GM19025 (cell line): ENCODE measurements around the gene FMNL3.

Experiments used
- ATAC-seq: cut with Tn5 transposase; IDR thresholded peaks from one replicate; pipeline ENCODE4 v1.9.1; 2021; ENCODE audit warnings: mild to moderate bottlenecking, low read depth, moderate library complexity; ENCODE audit not compliant: unreplicated experiment

The FMNL3 gene

DNA sequence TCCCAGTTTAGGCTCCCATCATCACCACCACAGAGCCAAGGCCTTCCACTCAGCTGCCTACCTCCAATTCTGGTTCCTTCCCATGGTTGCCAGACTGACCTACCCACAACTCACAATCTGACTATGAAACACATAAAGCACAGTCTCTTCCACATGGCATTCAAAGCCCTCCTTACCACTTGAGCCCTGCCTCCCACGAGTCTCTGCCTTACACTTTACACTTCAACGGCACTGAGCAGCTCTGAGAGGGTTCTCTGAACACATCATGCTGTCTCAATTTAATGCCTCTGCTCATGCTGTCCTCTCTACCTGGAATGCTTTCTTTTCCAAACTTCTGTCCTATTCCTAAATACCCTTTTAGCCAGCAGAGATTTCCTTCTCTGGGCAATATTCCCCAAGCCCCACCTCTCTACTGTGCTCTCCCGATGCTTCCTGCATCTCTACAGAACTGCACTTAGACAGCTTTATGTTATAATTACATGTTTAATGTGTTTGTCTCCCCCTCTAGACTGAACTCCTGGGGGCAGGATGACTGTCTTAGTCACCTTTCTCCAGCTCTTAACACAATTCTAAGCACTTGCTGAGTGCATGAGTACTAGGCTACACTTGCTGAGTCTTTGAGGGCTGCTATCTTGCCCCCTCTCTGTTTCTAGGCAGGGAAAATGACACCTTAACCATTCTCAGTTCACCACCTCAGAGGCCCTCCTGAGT, 23.5 kb downstream of the FMNL3 start:
- no peak for ATAC-seq

DNA sequence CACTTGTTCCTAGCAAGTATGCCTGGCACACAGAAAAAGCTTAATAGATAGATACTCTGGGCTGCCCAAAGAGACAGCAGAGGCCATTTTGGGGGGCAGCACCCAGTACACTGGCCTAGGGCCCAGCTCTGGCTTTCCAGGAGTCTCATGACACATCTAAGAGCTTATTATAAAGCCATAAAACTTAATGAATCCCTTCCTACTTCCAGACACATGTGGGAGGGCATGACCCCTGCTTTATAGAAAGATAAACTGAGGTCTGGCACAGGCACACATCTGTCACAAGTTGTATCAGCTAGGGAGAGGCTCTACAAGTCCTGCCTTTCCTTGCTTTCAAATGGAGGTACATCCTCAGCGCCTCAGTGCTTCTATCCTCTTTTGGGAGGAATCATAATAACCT, 27.1 kb downstream of the FMNL3 start:
- no peak for ATAC-seq

DNA sequence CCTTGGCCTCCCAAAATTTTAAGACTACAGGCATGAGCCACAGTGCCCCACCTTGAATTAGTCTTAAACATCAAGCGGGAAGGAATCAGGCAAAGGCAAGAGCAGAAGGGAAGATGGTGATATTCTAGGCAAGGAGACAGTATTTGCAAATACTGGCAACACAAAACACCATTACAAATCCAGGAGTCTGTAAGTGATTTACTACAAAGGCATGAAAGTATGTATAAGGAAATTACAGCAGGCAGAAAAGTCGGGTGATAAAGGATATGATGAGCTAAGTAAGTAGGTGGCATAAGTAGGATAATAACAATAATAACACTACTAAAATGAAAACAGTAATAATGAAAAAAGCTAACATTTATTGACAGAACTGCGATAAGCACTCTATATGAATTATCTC, 28.5 kb downstream of the FMNL3 start:
- no peak for ATAC-seq

DNA sequence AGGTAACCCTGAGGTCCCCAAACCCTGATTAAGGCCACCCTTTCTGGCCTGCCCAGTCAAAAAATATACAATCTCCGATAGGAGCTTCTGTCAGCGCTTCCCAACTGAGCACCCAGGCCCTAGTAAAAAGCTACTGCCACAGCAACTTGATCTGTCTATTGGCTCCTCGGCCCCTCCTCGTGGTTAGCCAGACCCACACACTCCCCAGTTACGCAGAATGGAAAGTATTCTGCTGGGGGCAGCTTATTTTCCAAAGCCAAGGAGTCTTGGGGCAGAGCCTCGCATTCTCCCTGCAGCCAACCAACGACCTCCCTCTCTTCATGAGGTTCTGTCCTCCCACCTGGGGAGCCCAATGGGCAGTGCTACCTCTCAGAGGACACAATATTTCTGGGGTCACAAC, 32.1 kb downstream of the FMNL3 start:
- no peak for ATAC-seq

DNA sequence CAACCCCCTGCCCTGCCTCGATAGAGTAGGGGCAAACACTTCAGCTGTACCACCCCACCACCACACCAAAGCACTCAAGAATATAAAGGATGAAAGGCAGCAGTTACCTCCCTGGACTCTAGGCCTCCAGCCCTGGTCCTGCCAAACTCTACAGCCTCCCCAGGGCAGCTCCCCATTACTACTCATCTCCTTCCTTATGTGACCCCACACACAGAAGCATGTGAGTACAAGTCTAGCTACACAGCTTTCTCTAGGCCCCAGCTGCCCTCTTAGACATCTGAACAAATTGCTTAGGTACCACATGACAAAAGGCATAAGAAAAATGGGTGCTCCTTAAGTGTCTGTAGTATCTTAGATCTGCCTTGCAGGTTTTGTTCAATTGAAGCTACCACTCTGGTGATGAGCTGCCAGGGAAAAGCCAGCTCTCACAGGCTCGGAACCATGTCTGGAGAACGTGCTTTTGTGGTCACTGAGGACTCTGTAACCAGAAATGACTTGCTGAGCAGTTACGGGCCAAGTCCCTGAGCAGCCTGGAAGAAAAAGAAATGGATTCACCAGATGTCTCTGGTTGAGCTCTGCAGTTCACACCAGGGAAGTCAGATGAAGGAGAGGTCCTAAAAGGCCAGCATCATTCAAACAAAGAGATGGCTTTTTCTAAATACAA, 32.8 kb downstream of the FMNL3 start:
- no peak for ATAC-seq

DNA sequence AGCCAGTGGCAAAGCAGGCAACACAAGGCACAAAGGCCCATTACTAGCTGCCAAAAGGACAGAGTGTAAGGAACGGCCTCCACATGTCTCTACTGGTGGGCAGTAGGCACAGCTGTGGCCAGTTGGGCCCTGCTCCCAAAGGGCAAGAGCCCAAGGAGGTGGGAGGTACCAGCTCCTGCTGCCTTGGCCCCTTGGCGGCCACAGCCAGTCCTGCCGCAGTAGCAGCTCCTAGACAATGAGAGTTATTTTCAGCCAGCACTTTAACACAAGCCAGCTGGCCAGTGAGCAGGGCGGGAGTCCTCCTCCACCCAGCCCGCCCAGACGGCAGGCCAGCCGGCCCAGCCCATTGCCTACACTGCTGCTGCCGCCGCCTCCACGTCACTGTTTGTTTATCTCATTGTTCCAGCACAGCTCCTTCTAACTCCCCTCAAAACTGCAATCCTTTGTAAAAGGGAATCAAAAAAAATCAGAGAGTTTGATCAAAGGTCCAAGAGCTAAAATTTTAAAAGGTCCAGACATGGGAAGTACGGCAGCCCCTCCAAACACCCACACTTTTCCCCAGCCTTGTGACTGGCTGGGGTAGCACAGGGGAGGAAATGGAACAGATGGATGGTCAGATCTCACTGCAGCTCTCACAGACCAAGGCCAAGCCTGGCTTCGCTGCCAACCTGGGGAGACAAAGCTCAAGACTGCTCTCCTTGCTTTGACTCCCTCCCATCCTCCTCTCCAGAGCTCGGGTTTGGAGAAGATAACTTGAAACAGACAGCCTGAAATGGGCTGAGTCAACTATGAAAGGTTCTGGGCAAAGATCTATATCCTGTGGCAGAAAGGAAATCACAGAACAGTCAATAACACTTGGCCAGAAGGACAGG, 33.5 kb downstream of the FMNL3 start:
- ATAC-seq = no peak

DNA sequence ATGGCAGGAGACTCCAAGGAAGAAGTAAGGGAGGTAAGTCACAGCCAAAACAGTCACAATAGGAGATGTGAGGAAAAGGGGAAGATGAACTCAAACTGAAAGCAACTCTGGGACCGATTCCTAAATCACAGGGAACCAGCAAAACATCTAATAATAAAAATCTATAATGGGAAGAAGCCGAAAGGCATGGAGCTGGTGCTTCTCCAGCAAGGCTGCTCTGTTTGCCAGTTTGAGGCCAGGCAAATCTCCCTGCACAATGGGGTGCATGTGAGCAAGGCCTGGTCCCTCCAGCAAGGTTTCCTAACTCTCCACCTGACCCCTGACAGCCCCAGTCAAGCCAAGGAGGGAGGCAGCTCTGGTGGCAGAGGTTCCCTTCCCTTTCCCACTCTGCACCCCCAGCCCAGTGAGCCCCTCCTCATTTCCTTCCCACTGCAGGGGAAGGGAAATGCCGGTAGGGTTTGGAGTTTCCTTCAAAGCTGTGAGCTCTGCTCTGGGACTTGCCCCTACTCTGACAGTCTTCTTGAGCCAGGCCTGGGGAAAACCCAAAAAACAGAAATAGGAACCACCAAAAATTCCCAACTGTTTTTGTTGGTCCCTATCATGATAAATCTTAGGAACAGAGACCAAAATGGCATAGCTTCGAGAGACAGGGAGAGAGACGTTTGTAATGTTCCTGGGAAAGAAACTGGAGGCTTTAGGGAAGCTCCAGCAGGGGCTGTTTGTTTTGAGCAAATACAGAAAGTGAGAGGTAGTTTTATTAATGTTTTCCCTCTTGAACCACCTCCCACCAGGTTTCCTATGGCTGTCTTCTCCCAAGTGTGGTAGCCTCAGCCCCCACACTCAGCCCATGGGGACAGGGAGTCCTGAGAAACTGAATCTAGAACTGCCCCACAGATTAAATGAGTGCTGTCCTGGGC, 34.6 kb downstream of the FMNL3 start:
- ATAC-seq = no peak

DNA sequence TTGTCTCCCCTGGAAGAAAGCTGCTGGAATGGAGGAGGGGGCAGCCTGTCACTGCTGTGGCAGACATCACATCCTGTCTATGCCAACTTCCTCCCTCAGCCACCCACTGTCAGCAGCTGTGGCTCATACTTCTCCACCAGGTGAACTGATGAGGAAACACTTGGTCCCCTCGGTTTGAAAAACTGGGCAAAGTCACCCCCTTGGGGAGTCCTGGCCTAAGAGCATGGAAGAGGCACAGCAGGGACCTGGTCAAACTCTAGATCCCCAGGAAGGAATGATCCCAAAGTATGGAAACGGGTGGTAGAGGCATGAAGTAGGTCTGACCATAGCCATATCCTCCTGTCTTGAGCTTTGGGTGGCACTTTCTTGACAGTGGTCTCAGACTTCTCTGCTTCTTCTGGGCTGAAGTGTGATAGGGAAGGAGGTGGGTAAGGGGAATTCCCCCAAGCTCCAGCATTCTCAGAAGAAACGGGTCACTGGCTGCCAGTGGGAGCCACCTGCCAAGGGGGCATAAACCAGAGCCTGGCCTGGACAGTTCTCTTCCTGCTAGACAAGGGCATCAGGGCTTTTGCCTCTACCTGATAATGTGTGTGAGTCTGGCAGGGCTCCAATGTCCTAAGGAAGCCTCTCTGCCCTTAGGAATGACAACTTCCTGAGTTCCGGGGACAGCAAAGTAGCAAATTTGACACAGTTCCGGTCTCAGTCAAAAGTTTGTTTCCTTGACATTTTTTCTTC, 36.0 kb downstream of the FMNL3 start:
- ATAC-seq = no peak

DNA sequence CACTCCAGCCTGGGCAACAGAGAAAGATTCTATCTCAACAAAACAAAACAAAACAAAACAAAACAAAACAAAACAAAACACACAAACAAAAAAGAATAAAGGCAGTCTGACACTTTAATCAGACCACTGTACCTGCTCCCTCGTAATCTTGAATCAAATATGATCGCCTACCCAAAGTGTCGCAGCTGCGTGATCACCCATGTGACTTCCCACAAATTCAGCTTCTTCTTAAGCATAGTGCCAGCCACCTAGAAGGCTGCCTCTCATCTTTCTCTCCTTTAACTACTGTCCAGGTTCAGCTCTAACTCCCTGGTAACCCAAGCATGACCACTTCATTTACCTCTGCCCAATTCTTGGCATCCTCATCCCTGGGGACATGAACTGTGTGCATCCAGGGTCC, 37.4 kb downstream of the FMNL3 start:
- ATAC-seq = no peak

DNA sequence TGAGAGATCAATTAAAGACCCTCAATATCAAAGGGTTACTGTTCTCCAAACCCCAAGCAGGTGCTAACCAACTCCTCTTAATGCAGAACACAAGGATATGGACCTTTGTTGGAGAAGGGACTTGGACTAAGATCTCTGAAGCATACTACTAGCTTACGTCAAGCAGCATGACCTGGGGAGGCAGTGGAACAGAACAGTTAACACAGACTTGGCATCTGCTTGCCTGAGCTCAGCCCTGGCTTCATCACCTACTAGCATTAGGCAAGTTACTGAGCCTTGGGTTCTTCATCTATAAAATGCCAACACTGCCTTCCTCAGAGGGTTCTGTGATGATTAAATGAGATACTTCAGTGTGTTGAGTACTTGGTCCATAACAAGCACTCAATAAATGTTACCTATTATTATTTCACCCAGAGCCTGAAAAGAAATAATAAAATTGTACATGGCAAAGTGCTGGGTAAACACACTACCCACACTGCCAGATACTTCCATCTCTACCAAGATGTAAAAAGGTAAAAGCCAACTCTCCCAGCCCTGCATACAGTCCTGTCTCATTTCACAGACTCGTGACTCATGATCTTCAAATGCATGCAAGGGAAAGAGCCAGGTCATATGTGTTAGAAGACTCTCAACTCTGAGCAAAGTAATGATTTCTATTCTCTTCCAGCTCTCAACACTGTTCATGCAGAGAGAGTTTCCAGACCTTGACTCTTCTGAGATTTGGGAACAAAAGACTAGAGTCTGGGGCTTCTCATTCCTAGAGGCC, 39.7 kb downstream of the FMNL3 start:
- ATAC-seq = no peak

DNA sequence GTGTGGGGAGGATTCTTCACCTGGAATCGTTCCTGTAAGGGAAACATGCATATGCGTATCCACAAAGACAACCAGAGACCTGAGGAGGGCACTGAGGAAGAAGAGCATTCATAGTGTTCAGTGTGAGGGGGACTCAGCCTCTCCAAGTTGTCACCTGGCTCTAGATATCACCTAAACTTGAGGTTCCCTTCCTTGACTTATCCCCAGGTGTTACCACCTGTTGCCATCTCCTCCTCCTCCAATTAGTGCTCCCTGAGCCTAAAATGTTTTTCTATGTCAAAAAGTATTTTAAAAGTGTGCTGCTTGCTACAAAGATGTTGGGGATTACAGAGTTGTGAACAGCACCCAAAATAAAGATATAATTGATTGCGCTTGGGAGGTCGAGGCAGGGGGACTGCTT, 41.0 kb downstream of the FMNL3 start:
- no peak for ATAC-seq

DNA sequence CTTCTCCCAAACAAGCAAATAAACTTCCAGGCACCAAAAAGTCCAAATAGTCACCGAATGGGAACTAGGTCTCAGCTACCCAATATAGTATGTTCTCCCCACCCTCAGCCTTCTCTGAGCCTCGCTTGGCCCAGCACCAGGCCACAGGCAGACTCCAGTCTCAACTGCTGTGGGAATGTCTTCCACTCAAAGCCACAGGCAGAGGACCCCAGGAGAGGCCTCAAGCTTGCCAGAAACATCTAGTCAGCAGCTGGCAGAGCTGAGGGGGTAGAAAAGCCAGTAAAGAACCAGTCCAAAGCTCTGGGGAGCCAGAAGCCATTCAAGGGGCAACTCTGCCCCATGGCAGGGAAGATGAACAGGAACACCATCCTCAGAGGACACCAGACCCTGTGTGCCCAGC, 41.8 kb downstream of the FMNL3 start:
- no peak for ATAC-seq

DNA sequence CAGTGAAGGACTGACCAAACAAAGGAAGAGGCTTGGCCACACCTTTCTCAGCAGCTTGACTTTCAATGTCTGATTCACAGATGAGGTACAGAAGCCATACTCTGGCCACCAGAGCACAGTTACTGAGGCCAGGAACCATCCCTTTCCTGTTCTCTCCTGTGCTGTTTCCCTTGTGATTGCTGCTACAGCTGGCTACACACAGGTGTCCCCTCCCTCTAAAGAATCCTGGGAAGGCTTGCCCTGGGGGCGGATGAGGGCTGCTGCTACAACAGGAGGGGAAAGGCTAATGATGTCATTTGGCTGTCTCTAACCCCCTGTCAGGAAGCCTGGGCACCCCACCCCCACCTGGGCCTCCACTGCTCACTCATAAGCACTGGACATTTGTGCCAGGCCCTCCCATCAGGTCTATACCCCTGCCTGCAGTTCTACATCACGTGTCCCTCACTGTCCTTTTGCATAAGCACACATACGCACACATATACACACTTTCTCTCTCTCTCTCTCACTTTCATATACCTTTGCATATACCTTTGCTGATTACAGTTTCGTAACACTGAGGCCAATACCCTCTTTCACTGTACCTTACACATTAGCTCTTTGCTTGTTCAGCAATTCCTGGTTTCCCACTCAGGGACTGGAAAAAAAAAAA, 42.5 kb downstream of the FMNL3 start:
- ATAC-seq = peak; percentile 50

DNA sequence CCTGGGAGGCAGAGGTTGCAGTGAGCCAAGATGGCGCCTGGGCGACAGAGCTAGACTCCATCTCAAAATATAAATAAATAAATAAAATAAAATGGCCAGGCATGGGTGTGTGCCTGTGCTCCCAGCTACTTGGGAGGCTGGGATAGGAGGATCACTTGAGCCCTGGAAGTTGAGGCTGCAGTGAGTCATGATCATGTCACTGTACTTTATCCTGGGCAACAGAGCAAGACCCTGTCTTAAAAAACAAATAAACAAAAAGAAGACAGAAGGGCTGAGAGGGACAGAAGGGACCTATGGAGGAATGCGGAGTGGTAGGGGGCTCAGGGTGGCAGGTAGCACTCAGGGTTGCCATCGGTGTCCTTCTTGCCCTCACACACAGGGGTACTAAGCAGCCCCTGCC, 43.0 kb downstream of the FMNL3 start:
- no peak for ATAC-seq

DNA sequence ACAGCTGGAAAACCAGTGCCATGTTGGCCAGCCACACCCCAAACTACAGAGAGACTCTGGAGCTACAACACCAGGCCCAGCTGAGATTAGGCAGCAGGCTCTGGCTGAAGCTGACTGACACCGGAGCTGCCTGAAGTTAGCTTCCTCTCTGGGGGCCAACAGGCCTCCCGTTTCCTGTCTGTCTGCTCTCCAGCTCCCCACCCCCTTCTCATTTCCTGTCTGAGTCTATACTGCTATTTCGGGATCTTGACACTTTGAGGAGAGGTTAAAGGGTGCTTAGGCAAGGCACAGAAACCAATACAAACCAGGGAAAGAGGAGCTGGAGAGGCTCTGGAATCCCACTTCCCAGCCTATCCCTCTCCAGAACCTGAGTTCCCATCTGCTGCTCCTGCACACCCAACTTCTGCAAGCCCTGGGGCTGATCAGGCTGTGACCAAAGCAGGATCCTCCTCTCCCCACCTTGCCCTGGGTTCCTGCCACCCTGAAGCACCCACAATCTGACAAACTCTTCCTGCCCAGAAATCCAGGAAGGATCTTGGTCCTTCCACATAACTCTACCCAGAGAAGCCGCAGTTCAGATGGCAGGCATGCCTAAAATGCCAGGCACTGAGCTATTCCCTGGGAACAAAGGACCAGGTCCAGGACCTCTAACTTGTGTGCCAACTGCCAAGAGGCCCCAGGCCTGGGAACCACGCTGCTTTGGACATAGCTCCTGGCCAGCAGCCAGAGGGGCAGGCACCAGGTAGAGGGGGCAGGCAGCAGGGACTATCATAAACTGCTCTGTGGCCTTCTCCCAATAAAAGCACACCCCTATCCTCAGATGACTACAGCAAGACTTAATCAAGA, 44.0 kb downstream of the FMNL3 start:
- peak; percentile 77 for ATAC-seq

DNA sequence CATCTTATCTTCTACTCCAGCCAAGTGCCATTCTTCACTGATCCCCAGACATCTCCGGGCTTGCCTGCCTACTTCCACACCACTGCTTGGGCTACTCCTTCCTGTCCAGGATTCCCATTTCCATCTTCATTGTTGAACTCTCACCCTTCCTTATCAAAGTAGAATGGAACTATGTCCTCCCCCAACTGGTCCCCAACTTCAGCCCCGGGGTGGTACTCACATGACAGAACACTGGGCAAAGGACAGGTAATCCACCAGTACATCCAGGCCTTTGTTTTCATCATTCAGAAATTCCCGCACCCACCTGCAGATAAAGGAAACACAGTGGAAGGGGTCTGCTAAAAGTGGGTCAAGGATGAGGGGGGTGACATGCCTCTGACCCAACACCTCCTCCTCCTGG, 45.5 kb downstream of the FMNL3 start:
- ATAC-seq = no peak

DNA sequence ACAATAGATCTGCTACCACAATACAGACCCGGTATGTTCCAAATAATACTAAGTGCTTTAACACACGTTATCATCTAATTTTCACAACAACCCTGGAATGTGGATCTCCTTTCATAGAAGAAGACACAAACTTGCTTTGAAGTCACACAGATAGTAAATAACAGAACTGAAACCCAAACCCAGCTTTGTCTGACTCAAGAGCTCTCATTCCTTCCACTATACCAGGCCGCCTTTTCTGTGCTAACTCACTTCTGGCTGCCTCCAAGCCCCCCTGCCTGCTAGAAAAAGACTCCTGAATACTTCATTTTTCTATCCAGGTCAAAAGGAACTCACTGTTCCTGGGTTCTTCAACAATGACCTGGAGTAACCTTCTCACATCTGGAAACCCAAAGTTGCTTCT, 46.0 kb downstream of the FMNL3 start:
- no peak for ATAC-seq

DNA sequence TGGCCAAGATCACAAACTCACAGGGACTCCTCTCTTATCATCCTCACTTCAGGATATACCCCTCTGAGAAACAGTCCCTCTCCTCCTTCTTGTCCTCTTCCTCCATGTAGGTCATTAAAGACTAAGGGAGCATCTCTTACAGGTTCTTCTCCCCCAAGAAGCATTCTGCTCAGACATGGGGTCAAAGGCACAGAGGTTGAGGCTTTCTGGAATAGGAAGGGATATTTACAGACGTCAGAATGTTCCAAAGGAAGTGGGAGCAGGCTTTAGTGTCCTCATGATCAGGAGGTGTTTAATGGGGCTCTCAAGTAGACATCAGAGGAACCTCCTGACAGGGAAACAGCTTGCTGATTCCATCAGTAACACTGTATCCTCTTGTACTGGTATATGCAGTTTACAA, 47.5 kb downstream of the FMNL3 start:
- ATAC-seq = no peak
